ENCODE data around the gene RAMP2. TPM values are rescaled to one million over a fixed set of nuclear protein-coding genes. Genes with fewer than 3 reads are reported as not detected.

RAMP2 gene
- total RNA-seq, 1 experiment from 2014 or later: not detected

- TSS peak; percentile 85 for BruUV-seq (replicated peaks)
- peak within 1 kb of the TSS; percentile 81 for H3K27ac ChIP-seq (ENCODE audit: low read length)
- no peaks in the 10 kb centered on the region; the same call in 1 of the 2 replicates for H3K36me3 ChIP-seq (ENCODE audit: low read depth, low read length)
- H3K9ac ChIP-seq (ENCODE audit: low read length): peak within 1 kb of the TSS; percentile 97
- H2AFZ ChIP-seq (ENCODE audit: low read length): peak within 1 kb of the TSS; percentile 96
- POLR2A ChIA-PET (ENCODE audit: unreplicated experiment): interaction anchor here (0.5 to 1.0 kb wide), 4 partner anchors 8 to 1084 kb away, joined by 3 to 8 read pairs (median 5); no protein-coding TSS in a partner anchor
- no peaks in the 10 kb centered on the region for H4K20me1 ChIP-seq (ENCODE audit: low read length)
- H3K9me2 ChIP-seq (replicated peaks; ENCODE audit: low read length): no peaks in the 10 kb centered on the region
- peak; percentile 83 for DNase-seq
- peaks cover 7% of the 10 kb centered on the region for H3F3A ChIP-seq (ENCODE audit: low read length, unreplicated experiment)
- H3K27me3 ChIP-seq (ENCODE audit: low read length): no peaks in the 10 kb centered on the region
- H3K4me2 ChIP-seq (ENCODE audit: low read length): peak within 1 kb of the TSS; percentile 99
- no peaks in the 10 kb centered on the region for H3K9me3 ChIP-seq (ENCODE audit: low read length)
- H3K4me1 ChIP-seq (ENCODE audit: insufficient read depth, low read length): peaks cover 14% of the 10 kb centered on the region
- H3K79me2 ChIP-seq (ENCODE audit: low read length): peaks cover 26% of the 10 kb centered on the region
- CTCF ChIA-PET: interaction anchor here (1.9 kb wide), 1 partner anchor 10 kb away, joined by 5 read pairs; no protein-coding TSS in a partner anchor
- TF ChIP-seq CTCF (conservative IDR thresholded peaks at IDR 0.05; ENCODE audit: low read depth, low read length) (no peak), EZH2phosphoT487 (IDR thresholded peaks at IDR 0.05; ENCODE audit: borderline replicate concordance, low read length) (no peak), EZH2 (IDR thresholded peaks at IDR 0.05; ENCODE audit: low read length, unreplicated experiment) (no peak)
- peak; percentile 84 for ATAC-seq
- intact Hi-C loops (cut with micrococcal nuclease): loop anchor here (2.0 kb wide), 1 partner anchor 29 kb away; no protein-coding TSS in a partner anchor
- peak within 1 kb of the TSS; percentile 99 for H3K4me3 ChIP-seq (ENCODE audit: low read length)
Observed at GRCh38 chr17:42773290-42774035, 12.4 kb downstream of the RAMP2 start, which contains the start of gene VPS25. Gene VPS25, plus strand, starts transcription at chr17:42773449. Its CDS starts 27 bp downstream, at chr17:42773476.

GRCh38 chr17:42774066-42774745 lies 13.2 kb downstream of the RAMP2 start:
- H3K27ac ChIP-seq (ENCODE audit: low read length): peak overlapping the region; percentile 81
- H3K27me3 ChIP-seq (ENCODE audit: low read length): no peaks in the 10 kb centered on the region
- ChIA-PET POLR2A (ENCODE audit: unreplicated experiment) (interaction anchor here (0.5 to 1.0 kb wide), 3 partner anchors 9 to 224 kb away, joined by 3 to 7 read pairs (median 5); partner anchors contain the start of gene RPL27), CTCF (interaction anchor here (1.9 kb wide), 1 partner anchor 11 kb away, joined by 5 read pairs; no protein-coding TSS in a partner anchor)
- intact Hi-C loops (cut with micrococcal nuclease): loop anchor here (2.0 kb wide), 1 partner anchor 29 kb away; no protein-coding TSS in a partner anchor
- H3K79me2 ChIP-seq (ENCODE audit: low read length): peaks cover 26% of the 10 kb centered on the region
- H3F3A ChIP-seq (ENCODE audit: low read length, unreplicated experiment): peaks cover 7% of the 10 kb centered on the region
- H3K4me1 ChIP-seq (ENCODE audit: insufficient read depth, low read length): peaks cover 16% of the 10 kb centered on the region
- TF ChIP-seq EZH2 (IDR thresholded peaks at IDR 0.05; ENCODE audit: low read length, unreplicated experiment): no peak
- peak overlapping the region; percentile 97 for H3K9ac ChIP-seq (ENCODE audit: low read length)
- H3K4me2 ChIP-seq (ENCODE audit: low read length): peak overlapping the region; percentile 99
- no peak overlapping the region for H2AFZ ChIP-seq (ENCODE audit: low read length)
- ATAC-seq (peak; percentile 78), DNase-seq (peak; percentile 61)
- H3K9me2 ChIP-seq (replicated peaks; ENCODE audit: low read length): no peaks in the 10 kb centered on the region
- peak overlapping the region; percentile 99 for H3K4me3 ChIP-seq (ENCODE audit: low read length)
- no TSS peak for BruUV-seq (replicated peaks)
- no peaks in the 10 kb centered on the region for H4K20me1 ChIP-seq (ENCODE audit: low read length)
- H3K36me3 ChIP-seq (ENCODE audit: low read depth, low read length): no peaks in the 10 kb centered on the region; the same call in 1 of the 2 replicates
- H3K9me3 ChIP-seq (ENCODE audit: low read length): no peaks in the 10 kb centered on the region

GRCh38 chr17:42775534-42776098 lies 14.6 kb downstream of the RAMP2 start:
- CTCF ChIA-PET: no interaction called here

More at GRCh38 chr17:42775534-42776098, 14.6 kb downstream of the RAMP2 start:
- Histone ChIP-seq H3K4me2 (ENCODE audit: low read length) (no peak overlapping the region), H3K27me3 (ENCODE audit: low read length) (no peaks in the 10 kb centered on the region), H3K9me2 (replicated peaks; ENCODE audit: low read length) (no peaks in the 10 kb centered on the region), H3K4me1 (ENCODE audit: insufficient read depth, low read length) (peaks cover 26% of the 10 kb centered on the region), H3K79me2 (ENCODE audit: low read length) (peaks cover 27% of the 10 kb centered on the region), H3K27ac (ENCODE audit: low read length) (no peak overlapping the region), H3K4me3 (ENCODE audit: low read length) (no peak overlapping the region), H3F3A (ENCODE audit: low read length, unreplicated experiment) (peaks cover 7% of the 10 kb centered on the region), H2AFZ (ENCODE audit: low read length) (no peak overlapping the region), H3K9ac (ENCODE audit: low read length) (no peak overlapping the region), H4K20me1 (ENCODE audit: low read length) (no peaks in the 10 kb centered on the region), H3K9me3 (ENCODE audit: low read length) (no peaks in the 10 kb centered on the region), H3K36me3 (ENCODE audit: low read depth, low read length) (no peaks in the 10 kb centered on the region; the same call in 1 of the 2 replicates)
- intact Hi-C loops (cut with micrococcal nuclease): loop anchor here (2.0 kb wide), 1 partner anchor 27 kb away; no protein-coding TSS in a partner anchor
- DNase-seq (no peak), ATAC-seq (no peak)
- BruUV-seq (replicated peaks): no TSS peak
- no peak for TF ChIP-seq EZH2phosphoT487 (IDR thresholded peaks at IDR 0.05; ENCODE audit: borderline replicate concordance, low read length)
- no peak for TF ChIP-seq EZH2 (IDR thresholded peaks at IDR 0.05; ENCODE audit: low read length, unreplicated experiment)
- no peak for TF ChIP-seq CTCF (conservative IDR thresholded peaks at IDR 0.05; ENCODE audit: low read depth, low read length)
- POLR2A ChIA-PET (ENCODE audit: unreplicated experiment): no interaction called here

All from PC-3 (cell line).